ENCODE data around the gene ACOX2.

DNA sequence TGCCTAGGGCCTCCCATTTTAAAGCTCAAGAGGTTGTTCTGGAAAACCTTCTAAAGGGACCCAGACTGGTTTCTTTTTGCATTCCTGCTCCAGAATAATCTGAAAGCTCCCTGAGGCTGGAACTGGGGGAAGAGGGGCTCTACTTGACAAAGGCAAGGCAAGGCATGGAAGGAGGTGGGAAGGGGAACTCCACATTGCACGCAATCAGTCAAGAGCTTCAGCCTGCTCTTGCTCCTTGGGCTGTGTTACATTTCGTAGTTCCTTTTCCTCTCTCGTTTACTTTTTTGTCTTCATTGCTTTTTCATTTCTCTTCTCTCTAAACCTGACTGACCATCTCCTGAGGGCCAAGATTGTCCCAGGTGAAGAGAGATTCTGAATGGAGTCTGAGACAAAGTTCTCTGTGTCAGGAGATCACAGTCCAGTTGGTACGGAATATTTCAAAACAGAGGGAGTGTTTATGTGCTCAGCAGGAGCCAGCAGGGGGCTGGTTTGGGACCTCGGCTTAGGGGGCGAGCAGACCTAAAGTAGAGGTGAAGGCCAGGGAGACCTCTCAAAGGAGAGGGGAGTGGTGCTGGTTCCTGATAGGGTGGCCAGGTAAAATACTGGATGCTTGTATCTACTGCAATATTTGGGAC is 51.1 kb downstream of the ACOX2 start:
- no peak for TF ChIP-seq CBX1 (IDR thresholded peaks at IDR 0.05; ENCODE audit: low read depth)
- peak; percentile 50 for TF ChIP-seq CTCF (CRISPR knock-in tag; IDR thresholded peaks at IDR 0.05)
- no peak for TF ChIP-seq POLR2AphosphoS5 (IDR thresholded peaks at IDR 0.05; ENCODE audit: low read depth, low read length)
- TF ChIP-seq JUN (CRISPR knock-in tag; IDR thresholded peaks at IDR 0.05), result no peak
